Thyroid gland (tissue), 4 donors: ENCODE results near the gene MYMX.

Source experiments
- POLR2A ChIP-seq, 2 donors: fragments of 450-650 bp; IDR thresholded peaks; one replicate each; pipeline ENCODE4 v1.6.1; 2017; ENCODE audit warnings: antibody characterized with exemption in 2 of 2, mild to moderate bottlenecking in 2 of 2, moderate library complexity in 1 of 2
- TF ChIP-seq, protein P1 (sequence below), 6 experiments: fragments of 200-600 bp in 3 of 6; fragments of 450-650 bp in 3 of 6; sonication (generic) in 3 of 6; IDR thresholded peaks; one replicate each; pipeline ENCODE4 v1.5.1; 2016 to 2019; ENCODE audit warnings: antibody characterized with exemption in 6 of 6, mild to moderate bottlenecking in 2 of 6, inconsistent platforms in 1 of 6, moderate library complexity in 1 of 6

DNA sequence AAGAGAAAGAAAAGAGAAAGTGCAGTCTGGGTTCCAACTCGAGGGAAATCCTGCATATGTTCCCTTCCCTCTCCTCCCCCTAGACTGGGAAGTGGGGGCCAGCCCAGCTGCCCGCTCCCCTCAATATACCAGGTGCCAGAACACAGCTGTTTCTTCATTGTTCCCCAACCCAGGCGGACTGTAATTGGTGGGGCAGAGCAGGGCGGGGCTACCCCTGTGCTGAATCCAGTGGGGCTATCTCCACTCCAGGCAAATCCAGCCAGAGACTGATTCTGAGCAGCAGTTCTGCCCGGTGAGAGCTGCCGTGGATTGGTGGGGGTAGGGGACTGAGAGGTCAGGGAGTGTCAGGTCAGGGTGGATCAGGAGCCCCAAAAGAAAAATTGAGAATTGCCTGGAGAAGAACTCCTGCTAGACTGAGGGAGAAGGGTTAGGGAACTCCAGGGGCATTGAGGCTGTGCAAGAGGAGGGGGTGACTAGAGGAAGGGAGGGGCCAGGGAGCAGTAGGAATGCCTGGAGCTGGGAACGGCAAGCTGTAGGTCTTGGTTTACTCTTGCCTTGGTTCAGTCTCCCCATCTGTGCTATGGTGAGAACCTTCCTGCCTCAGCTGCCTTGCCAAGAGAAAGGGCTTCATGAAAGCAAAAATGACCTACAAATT lies at the start of gene MYMX:
- TF ChIP-seq, protein P1, sequence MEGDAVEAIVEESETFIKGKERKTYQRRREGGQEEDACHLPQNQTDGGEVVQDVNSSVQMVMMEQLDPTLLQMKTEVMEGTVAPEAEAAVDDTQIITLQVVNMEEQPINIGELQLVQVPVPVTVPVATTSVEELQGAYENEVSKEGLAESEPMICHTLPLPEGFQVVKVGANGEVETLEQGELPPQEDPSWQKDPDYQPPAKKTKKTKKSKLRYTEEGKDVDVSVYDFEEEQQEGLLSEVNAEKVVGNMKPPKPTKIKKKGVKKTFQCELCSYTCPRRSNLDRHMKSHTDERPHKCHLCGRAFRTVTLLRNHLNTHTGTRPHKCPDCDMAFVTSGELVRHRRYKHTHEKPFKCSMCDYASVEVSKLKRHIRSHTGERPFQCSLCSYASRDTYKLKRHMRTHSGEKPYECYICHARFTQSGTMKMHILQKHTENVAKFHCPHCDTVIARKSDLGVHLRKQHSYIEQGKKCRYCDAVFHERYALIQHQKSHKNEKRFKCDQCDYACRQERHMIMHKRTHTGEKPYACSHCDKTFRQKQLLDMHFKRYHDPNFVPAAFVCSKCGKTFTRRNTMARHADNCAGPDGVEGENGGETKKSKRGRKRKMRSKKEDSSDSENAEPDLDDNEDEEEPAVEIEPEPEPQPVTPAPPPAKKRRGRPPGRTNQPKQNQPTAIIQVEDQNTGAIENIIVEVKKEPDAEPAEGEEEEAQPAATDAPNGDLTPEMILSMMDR (IDR thresholded peaks at IDR 0.05), result no peak
- TF ChIP-seq POLR2A (IDR thresholded peaks at IDR 0.05), result no peak
